Measurements from ENCODE around the gene KRT33B.

GRCh38 chr17:41322094-41322902 is 47.3 kb downstream of the KRT33B start:
- TF ChIP-seq CTCF (conservative IDR thresholded peaks at IDR 0.05 in 1 of 2, IDR thresholded peaks at IDR 0.05 in 1 of 2; ENCODE audit: extremely low read depth in 1 of 2, insufficient read depth in 1 of 2, low read depth in 1 of 2, low read length in 2 of 2) = peak; percentile 95 to 98
- TF ChIP-seq EZH2 (IDR thresholded peaks at IDR 0.05; ENCODE audit: borderline replicate concordance, low read length) = no peak
